GM15510 (cell line): ENCODE results near the gene ATP9A.

Experiments used
- POLR2A ChIP-seq: IDR thresholded peaks from 3 replicates; pipeline ENCODE4 v1.6.1; 2011; ENCODE audit warnings: borderline replicate concordance; ENCODE audit not compliant: insufficient read length; ENCODE audit errors: extremely low read depth

Gene ATP9A

DNA sequence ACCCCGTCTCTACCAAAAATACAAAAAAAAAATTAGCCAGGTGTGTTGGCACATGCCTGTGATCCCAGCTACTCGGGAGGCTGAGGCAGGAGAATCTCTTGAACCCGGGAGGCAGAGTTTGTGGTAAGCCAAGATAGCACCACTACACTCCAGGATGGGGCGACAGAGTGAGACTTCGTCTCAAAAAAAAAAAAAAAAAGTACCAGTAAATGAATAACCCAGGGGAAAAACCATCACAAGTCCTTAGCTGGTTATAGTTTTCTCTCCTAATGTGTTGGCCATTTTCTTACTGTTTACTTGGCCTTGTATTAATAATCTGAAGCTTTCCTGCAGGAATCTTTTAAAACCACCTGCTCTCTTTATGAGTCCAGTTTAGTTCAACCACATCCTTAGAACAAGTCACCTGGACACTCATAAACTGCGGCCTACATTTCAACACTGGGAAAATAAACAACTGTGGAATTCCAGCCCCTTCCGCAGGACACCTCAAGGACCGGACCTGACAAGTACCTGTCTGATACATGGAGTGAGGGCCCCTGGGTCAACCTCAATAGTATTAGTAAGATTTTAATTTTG, 102.6 kb downstream of the ATP9A start:
- no peak for TF ChIP-seq POLR2A

DNA sequence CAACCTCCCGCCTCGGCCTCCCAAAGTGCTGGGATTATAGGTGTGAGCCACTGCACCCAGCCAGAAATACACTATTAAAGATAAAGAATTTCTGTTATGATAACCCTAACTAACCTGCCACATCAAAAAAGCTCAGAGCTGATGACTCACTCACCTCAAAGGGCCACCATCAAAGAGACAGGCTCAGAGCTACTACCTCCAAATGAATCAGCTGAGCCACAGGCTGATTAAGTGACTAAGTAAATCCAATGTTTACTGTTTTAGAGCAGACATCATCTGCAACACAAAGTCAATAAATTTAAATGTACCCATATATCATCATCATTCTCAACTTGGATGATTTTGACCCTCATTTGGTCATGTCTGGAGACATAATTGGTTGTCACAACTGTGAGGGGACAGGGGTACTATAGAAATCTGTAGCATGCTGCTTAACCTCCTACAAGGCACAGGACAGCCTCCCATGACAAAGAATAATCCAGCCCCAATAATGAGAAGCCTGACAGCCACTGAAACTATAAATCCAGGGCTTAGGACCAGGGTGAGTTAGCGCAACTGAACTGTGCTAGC, 106.5 kb downstream of the ATP9A start:
- no peak for TF ChIP-seq POLR2A

DNA sequence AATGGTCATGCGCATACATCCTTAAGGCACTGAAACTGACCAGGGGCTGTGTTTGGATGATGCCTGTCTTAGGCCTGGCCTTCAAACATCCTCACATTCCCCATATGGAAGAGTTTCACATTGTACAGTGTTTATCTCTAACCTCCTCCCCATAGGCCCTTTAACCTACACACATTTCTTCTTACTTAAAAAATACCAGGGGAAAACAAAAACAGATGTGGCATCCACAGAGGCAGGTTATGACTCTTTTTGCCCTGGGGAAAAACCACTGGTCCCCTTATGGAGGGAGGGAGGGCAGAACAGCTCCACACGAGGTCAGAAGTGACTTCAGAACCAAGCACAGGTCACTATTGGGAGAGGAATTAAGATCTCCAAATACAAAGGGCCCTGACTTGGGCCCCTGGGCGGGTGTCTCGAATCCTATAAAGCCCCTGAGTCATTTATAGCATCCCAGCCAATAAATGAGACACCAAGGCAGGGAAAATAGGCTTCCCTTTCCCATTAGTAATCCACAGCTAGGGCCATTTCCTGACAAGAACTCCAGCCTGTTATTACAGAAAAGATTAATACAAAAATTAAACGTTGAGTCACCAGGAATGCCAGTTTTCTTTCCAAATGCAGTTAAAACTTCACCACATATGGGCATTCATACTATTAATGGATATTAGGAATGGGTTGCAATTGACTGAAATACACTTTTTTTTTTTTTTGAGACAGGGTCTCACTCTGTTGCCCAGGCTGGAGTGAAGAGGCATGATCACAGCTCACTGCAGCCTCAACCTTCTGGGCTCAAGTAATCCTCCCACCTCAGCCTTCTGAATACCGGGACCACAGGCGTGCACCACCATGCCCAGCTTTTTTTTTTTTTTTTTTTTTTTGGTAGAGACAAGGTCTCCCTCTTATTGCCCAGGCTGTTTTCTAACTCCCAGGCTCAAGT, 107.2 kb downstream of the ATP9A start:
- TF ChIP-seq POLR2A = no peak

GRCh38 chr20:51659491-51660050, 108.6 kb downstream of the ATP9A start:
- TF ChIP-seq POLR2A = no peak

GRCh38 chr20:51656726-51657260, 111.4 kb downstream of the ATP9A start:
- TF ChIP-seq POLR2A = no peak

DNA sequence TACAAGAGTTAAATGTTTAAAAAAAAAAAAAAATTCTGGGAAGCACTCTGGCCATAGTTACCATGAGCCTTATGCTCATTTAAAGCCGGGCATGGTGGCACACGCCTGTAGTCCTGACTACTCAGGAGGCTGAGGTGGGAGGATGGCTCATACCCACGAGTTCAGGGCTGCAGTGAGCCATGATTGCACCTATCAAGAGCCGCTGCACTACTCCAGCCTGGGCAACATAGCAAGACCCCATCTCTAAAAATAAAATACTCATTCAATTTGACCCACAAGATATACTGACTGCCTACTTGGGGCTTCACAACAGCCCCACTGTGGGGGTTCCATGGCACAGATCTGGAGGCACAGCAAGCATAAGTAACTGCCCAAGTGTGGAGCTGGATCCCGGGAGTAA, 113.7 kb downstream of the ATP9A start:
- TF ChIP-seq POLR2A = no peak

- TF ChIP-seq POLR2A = no peak
Observed at GRCh38 chr20:51654060-51654459, 114.1 kb downstream of the ATP9A start.

DNA sequence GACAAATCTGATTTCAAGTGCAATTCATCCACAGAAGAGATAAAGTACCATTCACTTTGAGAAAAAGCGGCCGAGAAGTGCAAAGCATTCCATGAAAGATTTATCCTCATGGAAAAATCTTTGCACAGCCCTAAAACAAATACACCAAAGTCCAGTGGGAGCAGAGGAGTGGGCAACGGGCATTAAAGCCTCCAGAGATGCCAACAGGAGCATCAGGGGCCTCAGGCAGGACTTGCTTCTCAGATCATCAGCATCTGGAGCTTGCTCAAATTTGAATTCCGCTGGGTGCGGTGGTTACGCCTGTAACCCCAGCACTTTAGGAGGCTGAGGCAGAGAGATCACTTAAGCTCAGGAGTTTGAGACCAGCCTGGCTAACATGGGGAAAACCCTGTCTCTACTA, 115.0 kb downstream of the ATP9A start:
- TF ChIP-seq POLR2A = no peak

GRCh38 chr20:51651921-51652549, 116.2 kb downstream of the ATP9A start:
- TF ChIP-seq POLR2A = no peak

- no peak for TF ChIP-seq POLR2A
Observed at GRCh38 chr20:51650685-51651134, 117.5 kb downstream of the ATP9A start.

DNA sequence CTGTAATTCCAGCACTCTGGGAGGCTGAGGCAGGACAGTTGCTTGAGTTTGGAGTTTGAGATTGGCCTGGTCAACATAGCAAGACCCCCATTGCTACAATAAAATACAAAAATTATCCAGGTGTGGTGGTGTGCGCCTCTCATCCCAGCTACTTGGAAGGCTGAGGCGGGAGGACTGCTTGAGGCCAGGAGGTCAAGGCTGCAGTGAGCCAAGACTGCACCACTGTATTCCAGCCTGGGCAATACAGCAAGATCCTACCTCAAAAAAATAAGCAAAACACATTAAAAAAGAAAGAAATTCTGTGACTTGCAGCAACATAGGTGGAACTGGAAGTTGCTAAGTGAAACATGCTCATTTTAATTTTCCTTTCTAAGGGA, 119.6 kb downstream of the ATP9A start:
- TF ChIP-seq POLR2A = no peak

GRCh38 chr20:51647674-51648570, 120.3 kb downstream of the ATP9A start:
- TF ChIP-seq POLR2A = no peak

- TF ChIP-seq POLR2A = no peak
Observed at GRCh38 chr20:51643390-51643789, 124.8 kb downstream of the ATP9A start.

DNA sequence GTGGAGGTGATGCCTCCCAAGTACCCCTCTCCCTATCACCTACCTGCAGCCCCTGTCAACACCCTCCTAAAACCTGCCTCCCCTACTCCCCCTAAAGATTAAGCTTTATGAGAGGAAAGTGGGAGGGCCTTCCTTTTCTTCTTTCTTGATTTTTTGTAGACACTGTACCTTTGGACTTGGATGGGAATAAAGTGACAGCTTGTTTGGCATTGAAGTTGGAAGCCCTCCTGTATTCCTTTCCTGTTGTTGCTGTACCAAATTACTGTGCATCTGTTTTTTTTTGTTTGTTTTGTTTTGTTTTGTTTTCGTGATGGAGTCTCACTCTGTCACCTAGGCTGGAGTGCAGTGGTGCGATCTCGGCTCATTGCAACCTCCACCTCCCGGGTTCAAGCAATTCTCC, 126.3 kb downstream of the ATP9A start:
- TF ChIP-seq POLR2A = no peak
